Pancreas (tissue), 10 donors: ENCODE results near the gene PPIL6. TPM values are rescaled to one million over a fixed set of nuclear protein-coding genes. Genes with fewer than 3 reads are reported as not detected.

Experiments
- ATAC-seq, 4 donors: fragments of 200-7000 bp; cut with Tn5 transposase; one replicate each; pipeline versions ENCODE4 v1.8.0 to v1.9.1; 2020; ENCODE audit warnings: mild to moderate bottlenecking in 4 of 4, moderate library complexity in 4 of 4
- DNase-seq, 6 donors: peaks; one replicate each; pipeline ENCODE4 v3.0.0-alpha.2; 2020
- FAIRE-seq: peaks from 2 replicates; lab custom pipeline; 2012; peaks lifted over from hg19 to GRCh38; lab: Jason Lieb, UNC
- H3K27ac ChIP-seq, 4 donors: fragments of 200-600 bp; sonication (generic); 1 replicate in 3 of 4; 2 replicates in 1 of 4; pipeline versions ENCODE4 v1.5.0 to v1.8.0; 2020
- H3K27me3 ChIP-seq, 4 donors: fragments of 200-600 bp; one replicate each; pipeline ENCODE4 v1.8.0; 2021
- H3K36me3 ChIP-seq, 3 donors: fragments of 200-600 bp; sonication (generic) in 1 of 3; one replicate each; pipeline versions ENCODE4 v1.5.0 to v1.8.0; 2020 to 2021
- H3K4me1 ChIP-seq, 3 donors: fragments of 200-600 bp; one replicate each; pipeline ENCODE4 v1.8.0; 2021
- H3K4me3 ChIP-seq, 4 donors: fragments of 200-600 bp; sonication (generic) in 2 of 4; one replicate each; pipeline versions ENCODE4 v1.5.0 to v1.8.0; 2020 to 2021
- H3K9me3 ChIP-seq, 4 donors: fragments of 200-600 bp; one replicate each; pipeline ENCODE4 v1.8.0; 2021
- CTCF ChIP-seq, 4 donors: fragments of 200-600 bp; sonication (generic) in 3 of 4; IDR thresholded peaks; one replicate each; pipeline versions ENCODE4 v1.5.0 to v1.8.0; 2021; ENCODE audit warnings: antibody characterized with exemption in 4 of 4
- WGBS, 2 donors: extraction: QIAGEN DNeasy Blood & Tissue Kit; methylation state at CpG; one replicate each; pipeline ENCODE4 v1.1.7; 2013; 5-methylcytosine and 5-hydroxymethylcytosine counted together
- intact Hi-C, 3 donors: fragments of 100-400 bp; cut with DNase I; formaldehyde crosslinking; loops; one replicate each; pipeline versions ENCODE4 v1.11.1 to v1.14.2; 2022
- polyA plus RNA-seq, 2 donors: library from polyadenylated mRNA; stranded (reverse); fragments of 200-250 nt; gene quantifications; one replicate each; pipeline ENCODE4 v1.2.3, GENCODE V29; 2013
- total RNA-seq, 6 donors: library from RNA; stranded (reverse); fragmentation: NEBNext Ultra II Directional in 4 of 6; extraction: Animal tissue kit (Norgen Biotek cat#: 25700) in 4 of 6; gene quantifications; one replicate each; pipeline versions ENCODE4 v1.2.1 to v1.2.4, GENCODE V29; 2021 to 2023
- donor health status: healthy with polysubstance abuse.
- donor health status: DM: no; HTN: no; CAD: no; lungs with moderate emphysema.
- donor health status: DM: no; HTN: no; CAD: no.
- donor health status: control.
- donor health status: control.
- donor health status: Bipolar disorder and iron deficiency.
- donor health status: DM: yes; HTN: yes; CAD: no.
- donor health status: DM: no; HTN: no; CAD: no.
- donor health status: DM: no; HTN: no; CAD: no.
- donor health status: DM: yes; HTN: yes; CAD: no.

PPIL6 gene
- total and polyA plus RNA-seq, 8 donors, result 1.1 to 3.4 (median 2.0) TPM

- FAIRE-seq (no peak), ATAC-seq (no peak), DNase-seq (no peak)
- TF ChIP-seq CTCF (IDR thresholded peaks at IDR 0.05), result no peak
- intact Hi-C loops, result loop anchor here in 1 of 3 donors (10.0 kb wide), 1 partner anchor 211 kb away; no protein-coding TSS in a partner anchor
- no peaks in the 10 kb centered on the region for H3K27me3 ChIP-seq
- no peaks in the 10 kb centered on the region for H3K9me3 ChIP-seq
- no peaks in the 10 kb centered on the region for H3K36me3 ChIP-seq
- no peak overlapping the region for H3K27ac ChIP-seq
- 89 to 94% methylated on average over 12 of the region's 12 CpGs for WGBS, 2 donors
- no peak overlapping the region for H3K4me3 ChIP-seq
- H3K4me1 ChIP-seq, result no peaks in the 10 kb centered on the region
Observed at GRCh38 chr6:109396046-109396718, 44.2 kb downstream of the PPIL6 start.

GRCh38 chr6:109393886-109394281 is 46.5 kb downstream of the PPIL6 start:
- intact Hi-C loops, result loop anchor here in 1 of 3 donors (10.0 kb wide), 1 partner anchor 209 kb away; no protein-coding TSS in a partner anchor
- ATAC-seq, result no peak
- no peak overlapping the region for H3K4me3 ChIP-seq
- H3K36me3 ChIP-seq, result no peaks in the 10 kb centered on the region
- H3K27me3 ChIP-seq, result no peaks in the 10 kb centered on the region
- no peak for DNase-seq
- WGBS, 2 donors, result 70 to 86% methylated on average over 2 of the region's 2 CpGs
- H3K9me3 ChIP-seq, result no peaks in the 10 kb centered on the region
- no peak for FAIRE-seq
- no peak for TF ChIP-seq CTCF (IDR thresholded peaks at IDR 0.05)
- no peak overlapping the region for H3K27ac ChIP-seq
- no peaks in the 10 kb centered on the region for H3K4me1 ChIP-seq

- 91 to 95% methylated on average over 5 of the region's 5 CpGs for WGBS, 2 donors
- FAIRE-seq, result no peak
- no peak for TF ChIP-seq CTCF (IDR thresholded peaks at IDR 0.05)
- Histone ChIP-seq H3K4me3 (no peak overlapping the region), H3K27ac (no peak overlapping the region), H3K27me3 (no peaks in the 10 kb centered on the region), H3K36me3 (no peaks in the 10 kb centered on the region), H3K4me1 (no peaks in the 10 kb centered on the region), H3K9me3 (no peaks in the 10 kb centered on the region)
- intact Hi-C loops, result loop anchor here in 1 of 3 donors (10.0 kb wide), 1 partner anchor 209 kb away; no protein-coding TSS in a partner anchor
- no peak for ATAC-seq
- DNase-seq, result no peak
Observed at GRCh38 chr6:109393157-109393885, 47.1 kb downstream of the PPIL6 start.

- intact Hi-C loops, result loop anchor here in 2 of 3 donors (5.0 to 10.0 kb wide), 2 partner anchors 202 to 205 kb away; no protein-coding TSS in a partner anchor
Observed at GRCh38 chr6:109389650-109390274, 50.7 kb downstream of the PPIL6 start.

More at GRCh38 chr6:109389650-109390274, 50.7 kb downstream of the PPIL6 start:
- TF ChIP-seq CTCF (IDR thresholded peaks at IDR 0.05), result no peak
- no peaks in the 10 kb centered on the region for H3K9me3 ChIP-seq
- ATAC-seq, result no peak
- no peak for FAIRE-seq
- no peak overlapping the region for H3K4me3 ChIP-seq
- no peak overlapping the region for H3K27ac ChIP-seq
- no peaks in the 10 kb centered on the region for H3K27me3 ChIP-seq
- no peak for DNase-seq
- WGBS, 2 donors, result 86 to 94% methylated on average over 6 of the region's 6 CpGs
- H3K36me3 ChIP-seq, result no peaks in the 10 kb centered on the region
- H3K4me1 ChIP-seq, result peaks cover 0 to 6% (median 2%) of the 10 kb centered on the region in 3 donors
